Measurements from ENCODE around the gene SNCB.
"Not testable (repeated sequence)": the region's sequence is repeated elsewhere in the genome, so short reads cannot be mapped to it uniquely, and the experiment has no call there.

SNCB gene

GRCh38 chr5:176596689-176597416 is 33.5 kb downstream of the SNCB start:
- DNase-seq, result no peak

GRCh38 chr5:176596069-176596644 is 34.2 kb downstream of the SNCB start:
- no peak for DNase-seq

- DNase-seq, result no peak
Observed at GRCh38 chr5:176595386-176595943, 34.9 kb downstream of the SNCB start.

- DNase-seq, result no peak
Observed at GRCh38 chr5:176594554-176594953, 35.8 kb downstream of the SNCB start.

- DNase-seq, result no peak
Observed at GRCh38 chr5:176593273-176593869, 37.0 kb downstream of the SNCB start.

GRCh38 chr5:176592573-176592972 is 37.8 kb downstream of the SNCB start:
- no peak for DNase-seq

- DNase-seq, result not testable (repeated sequence)
Observed at GRCh38 chr5:176591667-176592066, 38.7 kb downstream of the SNCB start.

GRCh38 chr5:176590035-176590717 is 40.2 kb downstream of the SNCB start:
- no peak for DNase-seq

GRCh38 chr5:176589039-176589769 is 41.1 kb downstream of the SNCB start:
- no peak for DNase-seq

GRCh38 chr5:176588297-176588696 is 42.0 kb downstream of the SNCB start:
- DNase-seq, result no peak

- no peak for DNase-seq
Observed at GRCh38 chr5:176587398-176587797, 42.9 kb downstream of the SNCB start.

GRCh38 chr5:176583076-176583475 is 47.3 kb downstream of the SNCB start:
- no peak for DNase-seq

GRCh38 chr5:176581361-176581760 is 49.0 kb downstream of the SNCB start:
- no peak for DNase-seq

GRCh38 chr5:176579323-176579722 is 51.0 kb downstream of the SNCB start:
- DNase-seq, result no peak

GRCh38 chr5:176578391-176578808 is 51.9 kb downstream of the SNCB start:
- DNase-seq, result no peak

- DNase-seq, result no peak
Observed at GRCh38 chr5:176577312-176578176, 52.8 kb downstream of the SNCB start.

GRCh38 chr5:176575488-176576422 is 54.6 kb downstream of the SNCB start:
- no peak for DNase-seq

GRCh38 chr5:176575066-176575465 is 55.3 kb downstream of the SNCB start:
- no peak for DNase-seq

- no peak for DNase-seq
Observed at GRCh38 chr5:176574297-176574591, 56.1 kb downstream of the SNCB start.

- DNase-seq, result peak; percentile 21
Observed at GRCh38 chr5:176573564-176574296, 56.6 kb downstream of the SNCB start.

Data from NCI-H1694 treated with DMSO at 0.1 percent for 48 hours (cell line).